GM23248 (cell line): ENCODE measurements around the gene CERT1.

Source experiments
- EZH2 ChIP-seq: fragments of 200-600 bp; sonication (generic); IDR thresholded peaks from 2 replicates; pipeline ENCODE4 v1.6.1; 2018; ENCODE audit warnings: antibody characterized with exemption, mild to moderate bottlenecking; ENCODE audit not compliant: insufficient read depth, poor library complexity, severe bottlenecking
- EZH2phosphoT487 ChIP-seq: fragments of 200-600 bp; sonication (generic); IDR thresholded peaks from 2 replicates; pipeline ENCODE4 v1.6.1; 2018; ENCODE audit warnings: antibody characterized with exemption, moderate library complexity, mild to moderate bottlenecking, low read depth; ENCODE audit not compliant: insufficient read depth

DNA sequence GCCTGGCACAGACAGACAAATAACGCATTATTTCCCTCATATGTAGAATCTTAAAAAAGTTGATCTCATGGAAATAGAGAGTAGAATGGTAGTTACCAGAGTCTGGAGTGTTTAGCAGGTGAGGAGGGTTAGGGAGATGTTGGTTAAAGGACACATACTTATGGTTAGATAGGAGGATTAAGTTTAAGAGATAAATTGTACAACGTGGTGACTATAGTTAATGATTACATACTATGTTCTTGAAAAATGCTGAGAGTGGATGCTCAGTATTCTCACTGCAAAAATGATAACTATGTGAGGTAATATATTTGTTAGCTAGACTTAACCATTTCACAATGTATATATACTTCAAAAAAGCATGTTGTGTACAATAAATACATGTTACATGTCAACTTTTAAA lies 38.0 kb downstream of the CERT1 start:
- TF ChIP-seq EZH2phosphoT487 (no peak), EZH2 (no peak)
